ENCODE measurements around the gene REXO1. TPM values are rescaled to one million over a fixed set of nuclear protein-coding genes. Genes with fewer than 3 reads are reported as not detected.
A peak's percentile ranks its signal among the peaks of the same experiment; 100 is the strongest.

The REXO1 gene
- total and polyA plus RNA-seq, 9 of the 15 experiments (the other 6 are each of a cell fraction or from before 2014, with no cell fraction given) = 0.04 to 63.3 (median 15.8) TPM

- TF ChIP-seq MGA (IDR thresholded peaks at IDR 0.05) (no peak), MAZ (CRISPR knock-in tag; conservative IDR thresholded peaks at IDR 0.05 in 1 of 2, IDR thresholded peaks at IDR 0.05 in 1 of 2) (peak; percentile 62 to 91), GATA2 (CRISPR knock-in tag; IDR thresholded peaks at IDR 0.05) (no peak), TFAM (CRISPR knock-in tag; conservative IDR thresholded peaks at IDR 0.05) (no peak), ZNF175 (CRISPR knock-in tag; IDR thresholded peaks at IDR 0.05; ENCODE audit: low read depth) (no peak), PML (IDR thresholded peaks at IDR 0.05; ENCODE audit: low read length) (no peak), ZFP36 (IDR thresholded peaks at IDR 0.05; ENCODE audit: low read depth, low read length, partially characterized antibody) (no peak), ZNF121 (CRISPR knock-in tag; conservative IDR thresholded peaks at IDR 0.05) (no peak), TGIF2 (CRISPR knock-in tag; IDR thresholded peaks at IDR 0.05) (no peak), CGGBP1 (CRISPR knock-in tag; IDR thresholded peaks at IDR 0.05) (no peak), RFX5 (IDR thresholded peaks at IDR 0.05; ENCODE audit: low read depth, low read length) (no peak), NFRKB (IDR thresholded peaks at IDR 0.05; ENCODE audit: low read depth) (no peak), TEAD1 (CRISPR knock-in tag; IDR thresholded peaks at IDR 0.05) (peak in 1 of 2 experiments; percentile 70; a peak in 1 of 4 replicates), PHB (CRISPR knock-in tag; IDR thresholded peaks at IDR 0.05) (no peak)
Observed at GRCh38 chr19:1812426-1813191, 35.7 kb downstream of the REXO1 start (continued).

All from K562 (cell line).